Neural progenitor cell (in vitro differentiated cells): Measurements from ENCODE around the gene NUP93. TPM values are rescaled to one million over a fixed set of nuclear protein-coding genes. Genes with fewer than 3 reads are reported as not detected.

Experiments used
- DNase-seq: peaks from one replicate; pipeline ENCODE4 v3.0.0-alpha.2; 2016; ENCODE audit warnings: low spot score
- H2AFZ ChIP-seq: fragments of 200-600 bp; sonication (generic); replicated peaks from 2 replicates; pipeline ENCODE4 v1.6.1; 2016; ENCODE audit warnings: antibody characterized with exemption
- H3F3A ChIP-seq: fragments of 200-600 bp; sonication (generic); 2 replicates; pipeline ENCODE4 v1.6.1; 2016; ENCODE audit warnings: antibody characterized with exemption, low read depth
- H3K27ac ChIP-seq: fragments of 200-600 bp; sonication (generic); 2 replicates; pipeline ENCODE4 v1.5.1; 2016; ENCODE audit warnings: mild to moderate bottlenecking
- H3K27me3 ChIP-seq: fragments of 200-600 bp; sonication (generic); 2 replicates; pipeline ENCODE4 v1.6.1; 2016; ENCODE audit warnings: mild to moderate bottlenecking, moderate library complexity
- H3K36me3 ChIP-seq: fragments of 200-600 bp; sonication (generic); 2 replicates; pipeline ENCODE4 v1.5.1; 2016
- H3K4me1 ChIP-seq: fragments of 200-600 bp; sonication (generic); 2 replicates; pipeline ENCODE4 v1.6.1; 2016; ENCODE audit warnings: mixed run types
- H3K4me2 ChIP-seq: fragments of 200-600 bp; sonication (generic); 2 replicates; pipeline ENCODE4 v1.6.1; 2016
- H3K4me3 ChIP-seq: fragments of 200-600 bp; sonication (generic); 2 replicates; pipeline ENCODE4 v1.5.1; 2016
- H3K79me2 ChIP-seq: fragments of 200-600 bp; sonication (generic); 2 replicates; pipeline ENCODE4 v1.6.1; 2016; ENCODE audit warnings: low read depth
- H3K9ac ChIP-seq: fragments of 200-600 bp; sonication (generic); 2 replicates; pipeline ENCODE4 v1.6.1; 2016
- H3K9me3 ChIP-seq: fragments of 200-600 bp; sonication (generic); 2 replicates; pipeline ENCODE4 v1.5.1; 2016; ENCODE audit warnings: low read depth
- H4K20me1 ChIP-seq: fragments of 200-600 bp; sonication (generic); 2 replicates; pipeline ENCODE4 v1.6.1; 2016; ENCODE audit warnings: low read depth
- H3K27ac Mint-ChIP-seq: 3 replicates; pipeline ENCODE4 v1.8.0; 2021; ENCODE audit warnings: mixed read lengths
- H3K27me3 Mint-ChIP-seq: 2 replicates; pipeline ENCODE4 v1.8.0; 2022; ENCODE audit warnings: low read depth, mild to moderate bottlenecking, inconsistent platforms, moderate library complexity, mixed read lengths; ENCODE audit not compliant: insufficient read depth
- H3K36me3 Mint-ChIP-seq: 3 replicates; pipeline ENCODE4 v1.8.0; 2021; ENCODE audit warnings: mixed read lengths
- H3K4me1 Mint-ChIP-seq: 3 replicates; pipeline ENCODE4 v1.8.0; 2021; ENCODE audit warnings: mixed read lengths
- H3K4me3 Mint-ChIP-seq: 3 replicates; pipeline ENCODE4 v1.8.0; 2021; ENCODE audit warnings: mild to moderate bottlenecking, moderate library complexity, mixed read lengths
- H3K9me3 Mint-ChIP-seq: 3 replicates; pipeline ENCODE4 v1.8.0; 2020; ENCODE audit warnings: mixed read lengths
- CTCF ChIP-seq: fragments of 200-600 bp; sonication (generic); IDR thresholded peaks from 2 replicates; pipeline ENCODE4 v1.5.1; 2017; ENCODE audit warnings: antibody characterized with exemption, mild to moderate bottlenecking
- EZH2 ChIP-seq: fragments of 200-600 bp; sonication (generic); IDR thresholded peaks from 2 replicates; pipeline ENCODE4 v1.6.1; 2017; ENCODE audit warnings: antibody characterized with exemption, mild to moderate bottlenecking, moderate library complexity
- EZH2phosphoT487 ChIP-seq: fragments of 200-600 bp; sonication (generic); IDR thresholded peaks from 2 replicates; pipeline ENCODE4 v1.6.1; 2017; ENCODE audit warnings: antibody characterized with exemption
- total RNA-seq: library from RNA; depleted of rRNA; stranded (reverse); fragments of >200 nt; gene quantifications from 2 replicates; pipeline ENCODE4 v1.2.3, GENCODE V29; 2015; ENCODE audit warnings: low replicate concordance

NUP93 gene
- total RNA-seq, 1 donor from 2014 or later = 116 TPM

- H3K4me3 Mint-ChIP-seq = no peak overlapping the region
- H3K4me3 ChIP-seq = no peak overlapping the region
- H3K79me2 ChIP-seq = peaks cover 3% of the 10 kb centered on the region
- H4K20me1 ChIP-seq = no peaks in the 10 kb centered on the region
- no peak overlapping the region for H2AFZ ChIP-seq
- H3K4me2 ChIP-seq = no peak overlapping the region
- peaks cover 6% of the 10 kb centered on the region for H3K4me1 Mint-ChIP-seq
- H3F3A ChIP-seq = no peaks in the 10 kb centered on the region
- no peaks in the 10 kb centered on the region for H3K4me1 ChIP-seq
- no peak for DNase-seq
- no peaks in the 10 kb centered on the region for H3K9me3 Mint-ChIP-seq
- no peak overlapping the region for H3K27ac Mint-ChIP-seq
- no peak overlapping the region for H3K27ac ChIP-seq
- H3K36me3 ChIP-seq = no peaks in the 10 kb centered on the region
- H3K9me3 ChIP-seq = no peaks in the 10 kb centered on the region
- H3K27me3 Mint-ChIP-seq = peaks cover 2% of the 10 kb centered on the region
- TF ChIP-seq CTCF = no peak
- no peak for TF ChIP-seq EZH2
- no peak for TF ChIP-seq EZH2phosphoT487
- H3K36me3 Mint-ChIP-seq = no peaks in the 10 kb centered on the region
- H3K9ac ChIP-seq = no peak overlapping the region
- peaks cover 29% of the 10 kb centered on the region for H3K27me3 ChIP-seq
Observed at GRCh38 chr16:56724191-56724590, 5.7 kb upstream of the NUP93 start.

DNA sequence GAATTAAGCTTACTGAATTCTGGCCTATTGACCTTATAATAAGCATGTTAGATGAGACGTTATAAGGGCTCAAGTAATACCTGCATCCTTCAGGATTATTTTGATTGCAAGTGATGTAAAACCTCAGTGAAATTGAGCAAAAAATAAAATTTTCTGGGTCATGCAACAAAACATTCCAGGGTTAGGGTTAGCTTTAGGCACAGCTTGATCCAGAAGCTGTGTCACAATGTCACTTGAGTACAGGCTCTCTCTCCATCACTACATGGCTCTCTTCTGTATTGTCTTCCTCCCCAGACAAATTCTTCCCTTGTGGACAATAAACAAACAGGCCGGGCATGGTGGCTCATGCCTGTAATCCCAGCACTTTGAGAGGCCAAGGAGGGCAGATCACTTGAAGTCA, 3.6 kb upstream of the NUP93 start:
- Histone ChIP-seq H3K4me3 (no peak overlapping the region), H2AFZ (no peak overlapping the region), H3K27ac (no peak overlapping the region), H3K9ac (no peak overlapping the region), H3K4me2 (no peak overlapping the region), H4K20me1 (peaks cover 9% of the 10 kb centered on the region), H3K36me3 (no peaks in the 10 kb centered on the region), H3K27me3 (peaks cover 13% of the 10 kb centered on the region), H3K79me2 (peaks cover 16% of the 10 kb centered on the region), H3F3A (peaks cover 6% of the 10 kb centered on the region), H3K4me1 (peaks cover 5% of the 10 kb centered on the region), H3K9me3 (no peaks in the 10 kb centered on the region)
- no peak for DNase-seq
- TF ChIP-seq EZH2phosphoT487 = no peak
- no peak for TF ChIP-seq CTCF
- no peak for TF ChIP-seq EZH2
- Mint-ChIP-seq H3K4me3 (no peak overlapping the region), H3K36me3 (no peaks in the 10 kb centered on the region), H3K27me3 (peaks cover 2% of the 10 kb centered on the region), H3K4me1 (peaks cover 16% of the 10 kb centered on the region), H3K27ac (no peak overlapping the region), H3K9me3 (no peaks in the 10 kb centered on the region)

DNA sequence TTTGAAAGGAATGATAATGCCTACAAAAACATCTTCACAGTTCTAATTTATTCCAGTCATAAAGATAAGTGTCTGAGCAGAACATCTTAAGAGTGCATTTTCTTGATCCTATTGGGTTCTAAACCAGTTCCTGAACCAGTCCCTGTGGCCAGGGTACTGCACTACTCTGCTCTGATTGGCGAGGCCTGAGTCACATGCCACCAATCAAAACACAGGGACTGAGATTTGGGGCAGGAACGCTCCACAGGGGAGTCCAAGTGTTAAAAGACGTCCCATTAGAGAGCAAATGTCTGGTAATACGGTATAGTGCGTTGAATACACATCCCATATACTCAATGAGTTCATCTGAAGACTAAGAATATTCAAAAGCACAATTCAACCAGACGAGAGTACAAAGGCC, 3.0 kb upstream of the NUP93 start:
- H3K79me2 ChIP-seq = peaks cover 23% of the 10 kb centered on the region
- peaks cover 5% of the 10 kb centered on the region for H3K4me1 ChIP-seq
- H3K9ac ChIP-seq = no peak overlapping the region
- H3K4me2 ChIP-seq = no peak overlapping the region
- H3K4me3 ChIP-seq = no peak overlapping the region
- peaks cover 16% of the 10 kb centered on the region for H4K20me1 ChIP-seq
- Mint-ChIP-seq H3K36me3 (no peaks in the 10 kb centered on the region), H3K4me1 (peaks cover 17% of the 10 kb centered on the region), H3K4me3 (no peak overlapping the region), H3K9me3 (no peaks in the 10 kb centered on the region), H3K27me3 (peaks cover 2% of the 10 kb centered on the region), H3K27ac (no peak overlapping the region)
- TF ChIP-seq CTCF (no peak), EZH2phosphoT487 (no peak), EZH2 (no peak)
- no peak overlapping the region for H2AFZ ChIP-seq
- H3F3A ChIP-seq = peaks cover 6% of the 10 kb centered on the region
- H3K27ac ChIP-seq = no peak overlapping the region
- H3K27me3 ChIP-seq = peaks cover 7% of the 10 kb centered on the region
- H3K9me3 ChIP-seq = no peaks in the 10 kb centered on the region
- no peak for DNase-seq
- no peaks in the 10 kb centered on the region for H3K36me3 ChIP-seq
